Ammon's horn (tissue), 1 donor: Measurements from ENCODE around the gene DNAH7.
"Not testable (repeated sequence)": the region's sequence is repeated elsewhere in the genome, so short reads cannot be mapped to it uniquely, and the experiment has no call there.

Experiments
- DNase-seq: peaks from one replicate; pipeline ENCODE4 v3.0.0-alpha.2; 2016; ENCODE audit warnings: low spot score

DNAH7 gene

GRCh38 chr2:195721042-195721441 lies 347.6 kb downstream of the DNAH7 start:
- DNase-seq, result no peak

GRCh38 chr2:195716466-195716865 lies 352.2 kb downstream of the DNAH7 start:
- no peak for DNase-seq

- DNase-seq, result no peak
Observed at GRCh38 chr2:195711478-195711877, 357.2 kb downstream of the DNAH7 start.

- DNase-seq, result no peak
Observed at GRCh38 chr2:195709901-195710806, 358.5 kb downstream of the DNAH7 start.

GRCh38 chr2:195706161-195706900 lies 362.3 kb downstream of the DNAH7 start:
- no peak for DNase-seq

- no peak for DNase-seq
Observed at GRCh38 chr2:195700480-195700879, 368.2 kb downstream of the DNAH7 start.

GRCh38 chr2:195697681-195698220 lies 370.9 kb downstream of the DNAH7 start:
- DNase-seq, result no peak

GRCh38 chr2:195696012-195696411 lies 372.6 kb downstream of the DNAH7 start:
- DNase-seq, result no peak

- no peak for DNase-seq
Observed at GRCh38 chr2:195695002-195695631, 373.5 kb downstream of the DNAH7 start.

- no peak for DNase-seq
Observed at GRCh38 chr2:195694553-195694952, 374.1 kb downstream of the DNAH7 start.

GRCh38 chr2:195692531-195692930 lies 376.1 kb downstream of the DNAH7 start:
- not testable (repeated sequence) for DNase-seq
